SK-N-MC (cell line): ENCODE measurements around the gene OR2A1.
"Not testable (repeated sequence)": the region's sequence is repeated elsewhere in the genome, so short reads cannot be mapped to it uniquely, and the experiment has no call there.

ENCODE experiments used
- EZH2 ChIP-seq: fragments of 200-600 bp; sonication (generic); IDR thresholded peaks from one replicate; pipeline ENCODE4 v1.6.1; 2017; ENCODE audit warnings: antibody characterized with exemption
- POLR2AphosphoS5 ChIP-seq: IDR thresholded peaks from 2 replicates; pipeline ENCODE4 v1.6.1; 2012; ENCODE audit warnings: mild to moderate bottlenecking, low read depth, low read length, borderline replicate concordance

- TF ChIP-seq EZH2, POLR2AphosphoS5: not testable (repeated sequence)
Measured at GRCh38 chr7:144291607-144292006, 20.6 kb upstream of the OR2A1 start.
